Neural cell (in vitro differentiated cells): ENCODE results near the gene CAPN15. TPM values are rescaled to one million over a fixed set of nuclear protein-coding genes. Genes with fewer than 3 reads are reported as not detected.

ENCODE experiments used
- H2AFZ ChIP-seq: fragments of 200-600, 300-800 bp; sonication (generic), shearing (Covaris generic); 2 replicates; pipeline ENCODE4 v1.6.0; 2014; ENCODE audit warnings: low read depth, mild to moderate bottlenecking, antibody characterized with exemption, low read length, moderate library complexity
- H3F3A ChIP-seq: fragments of 200-600 bp; shearing (Covaris generic); 2 replicates; pipeline ENCODE4 v1.6.1; 2016; ENCODE audit warnings: mild to moderate bottlenecking, moderate library complexity, mixed read lengths, antibody characterized with exemption, low read length; ENCODE audit not compliant: insufficient read depth, poor library complexity, severe bottlenecking
- H3K27ac ChIP-seq: fragments of 200-600, 300-800 bp; sonication (generic), shearing (Covaris generic); 2 replicates; pipeline ENCODE4 v1.5.1; 2014; ENCODE audit warnings: mild to moderate bottlenecking, low read length, moderate library complexity
- H3K27me3 ChIP-seq: fragments of 300-800, 200-600 bp; sonication (generic), shearing (Covaris generic); 2 replicates; pipeline ENCODE4 v1.6.0; 2014; ENCODE audit warnings: mild to moderate bottlenecking, low read depth, low read length, moderate library complexity; ENCODE audit not compliant: insufficient read depth
- H3K36me3 ChIP-seq: fragments of 300-800, 200-600 bp; sonication (generic), shearing (Covaris generic); 2 replicates; pipeline ENCODE4 v1.5.1; 2014; ENCODE audit warnings: mild to moderate bottlenecking, antibody characterized with exemption, low read length, moderate library complexity; ENCODE audit not compliant: insufficient read depth
- H3K4me2 ChIP-seq: fragments of 300-800, 200-600 bp; sonication (generic), shearing (Covaris generic); 2 replicates; pipeline ENCODE4 v1.6.0; 2014; ENCODE audit warnings: mild to moderate bottlenecking, low read length
- H3K4me3 ChIP-seq: fragments of 300-800, 200-600 bp; sonication (generic), shearing (Covaris generic); 2 replicates; pipeline ENCODE4 v1.5.1; 2014; ENCODE audit warnings: mild to moderate bottlenecking, low read length, moderate library complexity
- H3K79me2 ChIP-seq: fragments of 200-600 bp; shearing (Covaris generic); replicated peaks from 2 replicates; pipeline ENCODE4 v1.6.0; 2014; ENCODE audit warnings: mild to moderate bottlenecking, low read length, moderate library complexity; ENCODE audit not compliant: insufficient read depth
- H3K9ac ChIP-seq: fragments of 300-800, 200-600 bp; sonication (generic), shearing (Covaris generic); 2 replicates; pipeline ENCODE4 v1.6.1; 2016; ENCODE audit warnings: mild to moderate bottlenecking, low read length, mixed read lengths
- H3K9me2 ChIP-seq: fragments of 200-600 bp; shearing (Covaris generic); 2 replicates; pipeline ENCODE4 v1.6.1; 2016; ENCODE audit warnings: mild to moderate bottlenecking, low read length, mixed read lengths; ENCODE audit not compliant: insufficient read depth
- H3K9me3 ChIP-seq: fragments of 200-600, 300-800 bp; sonication (generic), shearing (Covaris generic); 2 replicates; pipeline ENCODE4 v1.6.1; 2016; ENCODE audit warnings: mild to moderate bottlenecking, mixed run types, low read length, moderate library complexity, mixed read lengths
- H4K20me1 ChIP-seq: fragments of 200-600 bp; shearing (Covaris generic); 2 replicates; pipeline ENCODE4 v1.6.1; 2016; ENCODE audit warnings: mild to moderate bottlenecking, mixed run types; ENCODE audit not compliant: insufficient read depth
- EP300 ChIP-seq: fragments of 450-650 bp; conservative IDR thresholded peaks from 2 replicates; pipeline ENCODE4 v1.6.1; 2014; ENCODE audit warnings: antibody characterized with exemption, mild to moderate bottlenecking, moderate library complexity; ENCODE audit not compliant: poor library complexity, severe bottlenecking
- EZH2 ChIP-seq: fragments of 200-600, 300-800 bp; shearing (Covaris generic), sonication (generic); IDR thresholded peaks from 2 replicates; pipeline ENCODE4 v1.6.1; 2014; ENCODE audit warnings: antibody characterized with exemption, low read length, borderline replicate concordance, mild to moderate bottlenecking; ENCODE audit not compliant: insufficient read depth, poor library complexity, severe bottlenecking
- MXI1 ChIP-seq: fragments of 450-650 bp; conservative IDR thresholded peaks from 2 replicates; pipeline ENCODE4 v1.6.1; 2014; ENCODE audit warnings: antibody characterized with exemption, mild to moderate bottlenecking; ENCODE audit not compliant: poor library complexity, severe bottlenecking
- POLR2AphosphoS5 ChIP-seq: IDR thresholded peaks from 2 replicates; pipeline ENCODE4 v1.6.1; 2012
- RAD21 ChIP-seq: fragments of 450-650 bp; conservative IDR thresholded peaks from 2 replicates; pipeline ENCODE4 v1.6.1; 2014; ENCODE audit warnings: antibody characterized with exemption, mild to moderate bottlenecking, moderate library complexity
- SMC3 ChIP-seq: fragments of 450-650 bp; conservative IDR thresholded peaks from 2 replicates; pipeline ENCODE4 v1.6.1; 2014; ENCODE audit warnings: antibody characterized with exemption, mild to moderate bottlenecking, moderate library complexity; ENCODE audit not compliant: poor library complexity
- TAF1 ChIP-seq: IDR thresholded peaks from 2 replicates; pipeline ENCODE4 v1.6.1; 2012; ENCODE audit warnings: low read depth
- polyA plus RNA-seq: library from polyadenylated mRNA; depleted of rRNA; stranded (reverse); fragments of >200 nt; gene quantifications from 2 replicates; pipeline ENCODE4 v1.2.3, GENCODE V29; 2014
- TF ChIP-seq, protein P1 (sequence below): fragments of 450-650 bp; IDR thresholded peaks from 2 replicates; pipeline ENCODE4 v1.5.1; 2014; ENCODE audit warnings: antibody characterized with exemption, mild to moderate bottlenecking, moderate library complexity; ENCODE audit not compliant: poor library complexity, severe bottlenecking
- TF ChIP-seq, protein P2 (sequence below): IDR thresholded peaks from 2 replicates; pipeline ENCODE4 v1.6.1; 2012; ENCODE audit warnings: borderline replicate concordance

Gene CAPN15
- polyA plus RNA-seq, 1 donor from 2014 or later, result 11.5 TPM

DNA sequence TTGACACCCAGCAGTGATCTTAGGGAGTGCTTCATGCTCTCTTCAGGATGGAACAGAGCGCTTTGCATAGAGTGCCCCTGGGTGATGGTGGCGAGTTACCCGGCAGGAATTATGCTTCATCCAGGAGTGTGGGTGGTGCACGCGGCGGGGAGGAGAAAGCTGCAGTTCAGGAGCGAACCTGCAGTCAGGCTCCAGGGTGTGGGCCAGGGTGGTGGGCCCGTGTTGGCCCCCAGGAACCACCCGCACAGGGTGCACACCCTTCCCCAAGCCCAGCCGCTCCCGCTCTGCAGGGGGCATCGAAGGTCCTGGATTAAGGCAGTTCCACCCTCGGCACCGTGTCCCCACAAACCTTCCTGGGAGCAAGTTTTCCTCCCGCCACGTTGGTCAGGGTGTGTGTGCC is 66.3 kb downstream of the CAPN15 start:
- Histone ChIP-seq H3K9me2 (no peaks in the 10 kb centered on the region), H3K79me2 (peaks cover 29% of the 10 kb centered on the region), H3K9ac (no peak overlapping the region), H3K9me3 (no peaks in the 10 kb centered on the region), H2AFZ (no peak overlapping the region), H3K27me3 (no peaks in the 10 kb centered on the region), H3K4me3 (no peak overlapping the region), H3K4me2 (no peak overlapping the region), H3K36me3 (peaks cover under 1% of the 10 kb centered on the region), H4K20me1 (peaks cover 4% of the 10 kb centered on the region), H3K27ac (no peak overlapping the region), H3F3A (no peaks in the 10 kb centered on the region)
- TF ChIP-seq EP300 (no peak), MXI1 (no peak), SMC3 (no peak), RAD21 (no peak), TAF1 (no peak), EZH2 (no peak), POLR2AphosphoS5 (no peak)
- TF ChIP-seq, protein P1, sequence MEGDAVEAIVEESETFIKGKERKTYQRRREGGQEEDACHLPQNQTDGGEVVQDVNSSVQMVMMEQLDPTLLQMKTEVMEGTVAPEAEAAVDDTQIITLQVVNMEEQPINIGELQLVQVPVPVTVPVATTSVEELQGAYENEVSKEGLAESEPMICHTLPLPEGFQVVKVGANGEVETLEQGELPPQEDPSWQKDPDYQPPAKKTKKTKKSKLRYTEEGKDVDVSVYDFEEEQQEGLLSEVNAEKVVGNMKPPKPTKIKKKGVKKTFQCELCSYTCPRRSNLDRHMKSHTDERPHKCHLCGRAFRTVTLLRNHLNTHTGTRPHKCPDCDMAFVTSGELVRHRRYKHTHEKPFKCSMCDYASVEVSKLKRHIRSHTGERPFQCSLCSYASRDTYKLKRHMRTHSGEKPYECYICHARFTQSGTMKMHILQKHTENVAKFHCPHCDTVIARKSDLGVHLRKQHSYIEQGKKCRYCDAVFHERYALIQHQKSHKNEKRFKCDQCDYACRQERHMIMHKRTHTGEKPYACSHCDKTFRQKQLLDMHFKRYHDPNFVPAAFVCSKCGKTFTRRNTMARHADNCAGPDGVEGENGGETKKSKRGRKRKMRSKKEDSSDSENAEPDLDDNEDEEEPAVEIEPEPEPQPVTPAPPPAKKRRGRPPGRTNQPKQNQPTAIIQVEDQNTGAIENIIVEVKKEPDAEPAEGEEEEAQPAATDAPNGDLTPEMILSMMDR, result no peak
- TF ChIP-seq, protein P2, sequence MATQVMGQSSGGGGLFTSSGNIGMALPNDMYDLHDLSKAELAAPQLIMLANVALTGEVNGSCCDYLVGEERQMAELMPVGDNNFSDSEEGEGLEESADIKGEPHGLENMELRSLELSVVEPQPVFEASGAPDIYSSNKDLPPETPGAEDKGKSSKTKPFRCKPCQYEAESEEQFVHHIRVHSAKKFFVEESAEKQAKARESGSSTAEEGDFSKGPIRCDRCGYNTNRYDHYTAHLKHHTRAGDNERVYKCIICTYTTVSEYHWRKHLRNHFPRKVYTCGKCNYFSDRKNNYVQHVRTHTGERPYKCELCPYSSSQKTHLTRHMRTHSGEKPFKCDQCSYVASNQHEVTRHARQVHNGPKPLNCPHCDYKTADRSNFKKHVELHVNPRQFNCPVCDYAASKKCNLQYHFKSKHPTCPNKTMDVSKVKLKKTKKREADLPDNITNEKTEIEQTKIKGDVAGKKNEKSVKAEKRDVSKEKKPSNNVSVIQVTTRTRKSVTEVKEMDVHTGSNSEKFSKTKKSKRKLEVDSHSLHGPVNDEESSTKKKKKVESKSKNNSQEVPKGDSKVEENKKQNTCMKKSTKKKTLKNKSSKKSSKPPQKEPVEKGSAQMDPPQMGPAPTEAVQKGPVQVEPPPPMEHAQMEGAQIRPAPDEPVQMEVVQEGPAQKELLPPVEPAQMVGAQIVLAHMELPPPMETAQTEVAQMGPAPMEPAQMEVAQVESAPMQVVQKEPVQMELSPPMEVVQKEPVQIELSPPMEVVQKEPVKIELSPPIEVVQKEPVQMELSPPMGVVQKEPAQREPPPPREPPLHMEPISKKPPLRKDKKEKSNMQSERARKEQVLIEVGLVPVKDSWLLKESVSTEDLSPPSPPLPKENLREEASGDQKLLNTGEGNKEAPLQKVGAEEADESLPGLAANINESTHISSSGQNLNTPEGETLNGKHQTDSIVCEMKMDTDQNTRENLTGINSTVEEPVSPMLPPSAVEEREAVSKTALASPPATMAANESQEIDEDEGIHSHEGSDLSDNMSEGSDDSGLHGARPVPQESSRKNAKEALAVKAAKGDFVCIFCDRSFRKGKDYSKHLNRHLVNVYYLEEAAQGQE, result no peak

DNA sequence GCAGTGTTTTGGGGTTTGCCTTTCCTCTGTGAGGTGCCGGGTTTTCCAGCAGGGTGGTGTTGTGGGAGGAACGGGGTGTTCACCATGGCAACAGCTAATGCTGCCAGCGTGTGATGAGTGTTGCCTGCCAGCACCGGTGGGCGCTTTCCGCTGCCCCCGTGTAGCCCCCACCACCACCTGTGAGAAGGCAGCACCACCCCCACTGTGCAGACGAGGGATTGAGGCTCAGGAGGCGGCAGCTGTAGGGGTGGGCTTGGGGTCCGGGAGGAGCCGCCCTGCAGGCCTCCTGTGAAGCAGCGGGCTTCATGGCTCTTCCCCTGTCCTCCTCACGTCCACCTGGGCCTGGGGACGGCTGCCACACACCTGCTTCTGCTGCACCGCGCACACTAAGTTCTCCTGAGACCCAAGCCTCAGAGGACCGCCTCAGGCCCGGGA is 67.6 kb downstream of the CAPN15 start:
- peaks cover 7% of the 10 kb centered on the region for H3K36me3 ChIP-seq
- no peak overlapping the region for H3K27ac ChIP-seq
- no peak overlapping the region for H3K4me2 ChIP-seq
- H3F3A ChIP-seq, result no peaks in the 10 kb centered on the region
- H3K4me3 ChIP-seq, result no peak overlapping the region
- H4K20me1 ChIP-seq, result peaks cover 4% of the 10 kb centered on the region
- no peaks in the 10 kb centered on the region for H3K27me3 ChIP-seq
- no peak overlapping the region for H2AFZ ChIP-seq
- peaks cover 29% of the 10 kb centered on the region for H3K79me2 ChIP-seq
- no peaks in the 10 kb centered on the region for H3K9me3 ChIP-seq
- H3K9ac ChIP-seq, result no peak overlapping the region
- H3K9me2 ChIP-seq, result no peaks in the 10 kb centered on the region
- TF ChIP-seq RAD21 (no peak), TAF1 (no peak), MXI1 (no peak), SMC3 (no peak), POLR2AphosphoS5 (no peak), EZH2 (no peak), EP300 (no peak)
- TF ChIP-seq, protein P1, result no peak
- TF ChIP-seq, protein P2, result no peak
